ENCODE results near the gene ARID4A. TPM values are rescaled to one million over a fixed set of nuclear protein-coding genes. Genes with fewer than 3 reads are reported as not detected.
"Not testable (repeated sequence)": the region's sequence is repeated elsewhere in the genome, so short reads cannot be mapped to it uniquely, and the experiment has no call there.

Gene ARID4A
- total and polyA plus RNA-seq, 2 donors from 2014 or later: 3.9 to 32.5 TPM

- H3K9me3 ChIP-seq (ENCODE audit: control insufficient read depth in 2 of 3, insufficient read depth in 1 of 3, low read length in 3 of 3): no peaks in the 10 kb centered on the region
- intact Hi-C loops (cut with DNase I): no loop called here
- no peaks in the 10 kb centered on the region for H3K27me3 ChIP-seq (ENCODE audit: control insufficient read depth, insufficient read depth, low read length)
- H3K27ac ChIP-seq (ENCODE audit: low read depth in 2 of 2, low read length in 2 of 2): no peak overlapping the region
- H3K4me1 ChIP-seq (ENCODE audit: control insufficient read depth in 2 of 3, insufficient read depth in 2 of 3, low read depth in 1 of 3, low read length in 3 of 3): peaks cover 0 to 2% (median 0%) of the 10 kb centered on the region in 3 donors
- H3K4me3 ChIP-seq (ENCODE audit: low read length in 3 of 3): peak overlapping the region in 2 of 3 donors; percentile 9 to 15
- H3K9ac ChIP-seq (ENCODE audit: low read length in 3 of 3): no peak overlapping the region
- peaks cover 5 to 26% (median 15%) of the 10 kb centered on the region in 3 donors for H3K36me3 ChIP-seq (ENCODE audit: control insufficient read depth in 2 of 3, insufficient read depth in 3 of 3, low read length in 3 of 3)
- no peak for TF ChIP-seq CTCF (IDR thresholded peaks at IDR 0.05; ENCODE audit: borderline replicate concordance, extremely low read depth, insufficient read depth)
- DNase-seq: peak; percentile 80 to 98 (median 91)
- peak; percentile 95 for FAIRE-seq
These were observed 32.8 kb downstream of the ARID4A start for GRCh38 chr14:58331111-58331510.

GRCh38 chr14:58332561-58332960 is 34.2 kb downstream of the ARID4A start:
- Histone ChIP-seq H3K4me1 (ENCODE audit: control insufficient read depth in 2 of 3, insufficient read depth in 2 of 3, low read depth in 1 of 3, low read length in 3 of 3) (peaks cover 0 to 2% (median 0%) of the 10 kb centered on the region in 3 donors), H3K27ac (ENCODE audit: low read depth in 2 of 2, low read length in 2 of 2) (no peak overlapping the region), H3K9ac (ENCODE audit: low read length in 3 of 3) (no peak overlapping the region), H3K9me3 (ENCODE audit: control insufficient read depth in 2 of 3, insufficient read depth in 1 of 3, low read length in 3 of 3) (no peaks in the 10 kb centered on the region), H3K27me3 (ENCODE audit: control insufficient read depth, insufficient read depth, low read length) (no peaks in the 10 kb centered on the region), H3K36me3 (ENCODE audit: control insufficient read depth in 2 of 3, insufficient read depth in 3 of 3, low read length in 3 of 3) (peaks cover 5 to 21% (median 11%) of the 10 kb centered on the region in 3 donors), H3K4me3 (ENCODE audit: low read length in 3 of 3) (no peak overlapping the region)
- FAIRE-seq: no peak
- no peak for DNase-seq
- no peak for TF ChIP-seq CTCF (IDR thresholded peaks at IDR 0.05; ENCODE audit: borderline replicate concordance, extremely low read depth, insufficient read depth)
- intact Hi-C loops (cut with DNase I): no loop called here

GRCh38 chr14:58339666-58340065 is 41.3 kb downstream of the ARID4A start:
- DNase-seq; H3K27ac ChIP-seq (ENCODE audit: low read depth in 2 of 2, low read length in 2 of 2); intact Hi-C loops (cut with DNase I); H3K4me1 ChIP-seq (ENCODE audit: control insufficient read depth in 2 of 3, insufficient read depth in 2 of 3, low read depth in 1 of 3, low read length in 3 of 3); H3K9me3 ChIP-seq (ENCODE audit: control insufficient read depth in 2 of 3, insufficient read depth in 1 of 3, low read length in 3 of 3); H3K4me3 ChIP-seq (ENCODE audit: low read length in 3 of 3); H3K27me3 ChIP-seq (ENCODE audit: control insufficient read depth, insufficient read depth, low read length); FAIRE-seq; H3K9ac ChIP-seq (ENCODE audit: low read length in 3 of 3): not testable (repeated sequence)
- H3K36me3 ChIP-seq (ENCODE audit: control insufficient read depth in 2 of 3, insufficient read depth in 3 of 3, low read length in 3 of 3): peaks cover 2 to 20% (median 6%) of the 10 kb centered on the region in 3 donors

- Histone ChIP-seq H3K27me3 (ENCODE audit: control insufficient read depth, insufficient read depth, low read length) (no peaks in the 10 kb centered on the region), H3K36me3 (ENCODE audit: control insufficient read depth in 2 of 3, insufficient read depth in 3 of 3, low read length in 3 of 3) (peaks cover 0 to 12% (median 2%) of the 10 kb centered on the region in 3 donors), H3K27ac (ENCODE audit: low read depth in 2 of 2, low read length in 2 of 2) (no peak overlapping the region), H3K9ac (ENCODE audit: low read length in 3 of 3) (no peak overlapping the region), H3K9me3 (ENCODE audit: control insufficient read depth in 2 of 3, insufficient read depth in 1 of 3, low read length in 3 of 3) (no peaks in the 10 kb centered on the region), H3K4me1 (ENCODE audit: control insufficient read depth in 2 of 3, insufficient read depth in 2 of 3, low read depth in 1 of 3, low read length in 3 of 3) (no peaks in the 10 kb centered on the region), H3K4me3 (ENCODE audit: low read length in 3 of 3) (no peak overlapping the region)
- no peak for TF ChIP-seq CTCF (IDR thresholded peaks at IDR 0.05; ENCODE audit: borderline replicate concordance, extremely low read depth, insufficient read depth)
- no peak for DNase-seq
- FAIRE-seq: no peak
- intact Hi-C loops (cut with DNase I): no loop called here
These were observed 42.9 kb downstream of the ARID4A start for GRCh38 chr14:58341152-58341748.

GRCh38 chr14:58343535-58343934 is 45.2 kb downstream of the ARID4A start:
- H3K4me3 ChIP-seq (ENCODE audit: low read length in 3 of 3); H3K4me1 ChIP-seq (ENCODE audit: control insufficient read depth in 2 of 3, insufficient read depth in 2 of 3, low read depth in 1 of 3, low read length in 3 of 3); DNase-seq; FAIRE-seq; H3K27ac ChIP-seq (ENCODE audit: low read depth in 2 of 2, low read length in 2 of 2); H3K9me3 ChIP-seq (ENCODE audit: control insufficient read depth in 2 of 3, insufficient read depth in 1 of 3, low read length in 3 of 3); H3K27me3 ChIP-seq (ENCODE audit: control insufficient read depth, insufficient read depth, low read length); intact Hi-C loops (cut with DNase I); H3K9ac ChIP-seq (ENCODE audit: low read length in 3 of 3): not testable (repeated sequence)
- H3K36me3 ChIP-seq (ENCODE audit: control insufficient read depth in 2 of 3, insufficient read depth in 3 of 3, low read length in 3 of 3): peaks cover 0 to 13% (median 8%) of the 10 kb centered on the region in 3 donors
